NCI-H510A treated with DMSO at 0.1 percent for 48 hours (cell line): ENCODE results near the gene TAMALIN.

Source experiments
- DNase-seq: peaks from one replicate; lab custom pipeline; 2025; lab: John Stamatoyannopoulos, UW

Gene TAMALIN

GRCh38 chr12:52055731-52056711 lies 49.3 kb downstream of the TAMALIN start:
- DNase-seq: no peak

- no peak for DNase-seq
These were observed 50.3 kb downstream of the TAMALIN start for GRCh38 chr12:52056801-52057637.

- DNase-seq: no peak
These were observed 51.2 kb downstream of the TAMALIN start for GRCh38 chr12:52057638-52058576.

- DNase-seq: peak; percentile 34
These were observed 52.0 kb downstream of the TAMALIN start for GRCh38 chr12:52058631-52059361.

- no peak for DNase-seq
These were observed 53.1 kb downstream of the TAMALIN start for GRCh38 chr12:52059582-52060497.

- DNase-seq: no peak
These were observed 53.9 kb downstream of the TAMALIN start for GRCh38 chr12:52060498-52061177.

GRCh38 chr12:52061470-52062166 lies 54.9 kb downstream of the TAMALIN start:
- DNase-seq: no peak

GRCh38 chr12:52062167-52063081 lies 55.7 kb downstream of the TAMALIN start:
- DNase-seq: no peak

- DNase-seq: no peak
These were observed 56.6 kb downstream of the TAMALIN start for GRCh38 chr12:52063082-52063924.

GRCh38 chr12:52063981-52064649 lies 57.4 kb downstream of the TAMALIN start:
- DNase-seq: no peak
